Left lung (tissue), 10 donors: ENCODE data around the gene SLC27A4. TPM values are rescaled to one million over a fixed set of nuclear protein-coding genes. Genes with fewer than 3 reads are reported as not detected.

Experiments
- ATAC-seq: fragments of 200-7000 bp; cut with Tn5 transposase; one replicate; pipeline ENCODE4 v1.9.1; 2020; ENCODE audit warnings: moderate library complexity
- DNase-seq, 4 donors: peaks; one replicate each; pipeline ENCODE4 v3.0.0-alpha.2; 2013 to 2020
- H3K27ac ChIP-seq, 2 donors: fragments of 200-600 bp; sonication (generic) in 1 of 2; one replicate each; pipeline versions ENCODE4 v1.5.0 to v1.8.0; 2020 to 2021
- H3K27me3 ChIP-seq, 2 donors: fragments of 200-600 bp; sonication (generic) in 1 of 2; one replicate each; pipeline versions ENCODE4 v1.5.0 to v1.8.0; 2020 to 2021
- H3K36me3 ChIP-seq, 2 donors: fragments of 200-600 bp; sonication (generic) in 1 of 2; one replicate each; pipeline versions ENCODE4 v1.5.0 to v1.8.0; 2020 to 2021
- H3K4me1 ChIP-seq, 2 donors: fragments of 200-600 bp; one replicate each; pipeline ENCODE4 v1.8.0; 2021
- H3K4me3 ChIP-seq, 2 donors: fragments of 200-600 bp; sonication (generic) in 1 of 2; one replicate each; pipeline versions ENCODE4 v1.5.0 to v1.8.0; 2020 to 2021; ENCODE audit warnings: mild to moderate bottlenecking in 1 of 2
- H3K9me3 ChIP-seq, 2 donors: fragments of 200-600 bp; sonication (generic) in 1 of 2; one replicate each; pipeline versions ENCODE4 v1.5.0 to v1.8.0; 2020 to 2021
- CTCF ChIP-seq, 2 donors: fragments of 200-600 bp; sonication (generic) in 1 of 2; IDR thresholded peaks; one replicate each; pipeline versions ENCODE4 v1.5.0 to v1.8.0; 2021; ENCODE audit warnings: antibody characterized with exemption in 2 of 2
- intact Hi-C, 2 donors: fragments of 100-400 bp; cut with DNase I; formaldehyde crosslinking; loops; one replicate each; pipeline versions ENCODE4 v1.11.2 to v1.14.2; 2022
- polyA plus RNA-seq, 6 donors: library from polyadenylated mRNA; unstranded; fragments of 120-200 nt; gene quantifications; one replicate each; pipeline ENCODE4 v1.2.1, GENCODE V29; 2013; ENCODE audit not compliant: insufficient read length in 6 of 6
- total RNA-seq, 2 donors: library from RNA; stranded (reverse); fragmentation: NEBNext Ultra II Directional; extraction: Animal tissue kit (Norgen Biotek cat#: 25700); gene quantifications; one replicate each; pipeline ENCODE4 v1.2.1, GENCODE V29; 2021
- donor health status: DM: no; HTN: yes; CAD: no.
- donor health status: DM: no; HTN: no; CAD: no.

The SLC27A4 gene
- total and polyA plus RNA-seq, 8 donors = 7.6 to 33.7 (median 12.1) TPM

DNA sequence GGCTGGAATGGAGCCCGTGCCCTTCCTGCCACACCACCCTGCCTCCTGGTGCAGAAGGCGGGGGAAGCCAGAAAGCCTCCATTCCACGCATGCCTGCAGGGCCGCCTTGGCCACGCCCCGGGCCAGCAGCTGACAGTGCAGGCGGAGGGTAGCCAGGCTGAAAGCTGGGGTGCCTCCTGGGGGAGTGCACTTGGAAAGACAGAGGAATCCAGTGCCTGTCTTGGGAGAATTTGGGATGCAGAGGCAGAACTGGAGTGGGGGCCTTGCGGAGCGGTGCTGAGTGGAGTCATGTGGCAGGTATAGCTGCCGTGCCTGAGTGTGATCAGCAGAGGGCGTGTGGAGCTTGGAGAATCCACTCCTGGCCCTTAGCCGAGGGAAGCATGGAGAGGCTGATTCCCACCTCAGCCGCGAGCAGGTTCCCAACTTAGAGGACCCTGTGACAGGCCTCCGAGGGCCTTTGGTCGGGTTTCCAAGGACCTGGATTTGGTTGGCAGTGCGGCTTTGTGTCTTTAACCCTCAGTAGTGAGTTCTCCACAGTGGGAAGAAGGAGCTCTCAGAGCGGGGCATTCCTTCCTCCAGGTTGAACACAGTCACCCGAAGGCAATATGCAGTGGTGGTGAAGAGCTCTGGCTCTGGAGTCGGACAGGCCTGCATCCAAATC is 21.8 kb downstream of the SLC27A4 start:
- TF ChIP-seq CTCF (IDR thresholded peaks at IDR 0.05) = peak; percentile 84 to 86
- Histone ChIP-seq H3K4me3 (peak overlapping the region; percentile 27 to 38), H3K4me1 (peaks cover 18 to 26% of the 10 kb centered on the region in 2 donors), H3K27me3 (no peaks in the 10 kb centered on the region), H3K27ac (peak overlapping the region in 1 of 2 donors; percentile 56), H3K36me3 (peaks cover 0 to 14% of the 10 kb centered on the region in 2 donors), H3K9me3 (no peaks in the 10 kb centered on the region)
- ATAC-seq (peak; percentile 96), DNase-seq (peak; percentile 72 to 90 (median 84))
- intact Hi-C loops = loop anchor here in 1 of 2 donors (10.0 kb wide), 1 partner anchor 53 kb away; no protein-coding TSS in a partner anchor

GRCh38 chr9:128362774-128363173 is 22.4 kb downstream of the SLC27A4 start:
- peaks cover 0 to 14% of the 10 kb centered on the region in 2 donors for H3K36me3 ChIP-seq
- H3K4me1 ChIP-seq = peaks cover 18 to 26% of the 10 kb centered on the region in 2 donors
- intact Hi-C loops = loop anchor here in 1 of 2 donors (10.0 kb wide), 1 partner anchor 52 kb away; no protein-coding TSS in a partner anchor
- TF ChIP-seq CTCF (IDR thresholded peaks at IDR 0.05) = no peak
- DNase-seq (no peak), ATAC-seq (no peak)
- H3K27ac ChIP-seq = no peak overlapping the region
- H3K27me3 ChIP-seq = no peaks in the 10 kb centered on the region
- H3K9me3 ChIP-seq = no peaks in the 10 kb centered on the region
- no peak overlapping the region for H3K4me3 ChIP-seq

- H3K27ac ChIP-seq = no peak overlapping the region
- intact Hi-C loops = loop anchor here in 1 of 2 donors (10.0 kb wide), 1 partner anchor 49 kb away; no protein-coding TSS in a partner anchor
- DNase-seq = no peak
These were observed 25.2 kb downstream of the SLC27A4 start for GRCh38 chr9:128365525-128365924.

GRCh38 chr9:128369024-128369706 is 28.8 kb downstream of the SLC27A4 start:
- no peaks in the 10 kb centered on the region for H3K27me3 ChIP-seq
- DNase-seq (no peak), ATAC-seq (no peak)
- H3K36me3 ChIP-seq = peaks cover 0 to 4% of the 10 kb centered on the region in 2 donors
- intact Hi-C loops = loop anchor here in 1 of 2 donors (10.0 kb wide), 1 partner anchor 46 kb away; no protein-coding TSS in a partner anchor
- no peak overlapping the region for H3K27ac ChIP-seq
- peaks cover 26 to 42% of the 10 kb centered on the region in 2 donors for H3K4me1 ChIP-seq
- no peak for TF ChIP-seq CTCF (IDR thresholded peaks at IDR 0.05)
- no peaks in the 10 kb centered on the region for H3K9me3 ChIP-seq
- H3K4me3 ChIP-seq = no peak overlapping the region

More at GRCh38 chr9:128365525-128365924, 25.2 kb downstream of the SLC27A4 start:
- Histone ChIP-seq H3K4me1 (peaks cover 23 to 32% of the 10 kb centered on the region in 2 donors), H3K36me3 (peaks cover 0 to 2% of the 10 kb centered on the region in 2 donors), H3K4me3 (no peak overlapping the region), H3K27me3 (no peaks in the 10 kb centered on the region), H3K9me3 (no peaks in the 10 kb centered on the region)
- TF ChIP-seq CTCF (IDR thresholded peaks at IDR 0.05) = no peak
- no peak for ATAC-seq

GRCh38 chr9:128370367-128370751 is 30.0 kb downstream of the SLC27A4 start:
- TF ChIP-seq CTCF (IDR thresholded peaks at IDR 0.05) = no peak
- peaks cover 0 to 7% of the 10 kb centered on the region in 2 donors for H3K36me3 ChIP-seq
- intact Hi-C loops = no loop called here
- H3K4me1 ChIP-seq = peaks cover 18 to 31% of the 10 kb centered on the region in 2 donors
- no peaks in the 10 kb centered on the region for H3K27me3 ChIP-seq
- H3K9me3 ChIP-seq = no peaks in the 10 kb centered on the region
- DNase-seq (no peak), ATAC-seq (no peak)
- H3K27ac ChIP-seq = peak overlapping the region; percentile 89 to 91
- peak overlapping the region; percentile 83 to 92 for H3K4me3 ChIP-seq
